Activated CD4-positive, alpha-beta T cell treated with anti-CD3 and anti-CD28 coated beads for 1 hour (primary cell): Measurements from ENCODE around the gene COCH.
"Not testable (repeated sequence)": the region's sequence is repeated elsewhere in the genome, so short reads cannot be mapped to it uniquely, and the experiment has no call there.

Experiments used
- DNase-seq: peaks from one replicate; pipeline ENCODE4 v3.0.0-alpha.2; 2020

COCH gene

DNA sequence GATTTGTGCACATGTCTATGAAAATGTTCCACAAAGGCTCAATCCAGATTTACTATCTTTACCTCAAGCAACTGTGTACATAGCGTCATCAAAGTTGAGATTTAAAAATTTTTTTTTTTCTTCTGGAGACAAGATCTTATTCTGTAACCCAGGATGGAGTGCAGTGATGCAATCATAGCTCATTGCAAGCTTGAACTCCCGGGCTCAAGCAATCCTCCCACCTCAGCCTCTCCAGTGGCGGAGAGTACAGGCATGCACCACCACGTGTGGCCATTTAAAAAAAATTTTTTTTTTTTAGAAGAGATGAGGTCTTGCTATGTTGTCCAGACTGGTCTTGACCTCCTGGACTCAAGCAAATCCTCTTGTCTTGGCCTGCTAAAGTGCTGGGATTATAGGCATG, 2.3 kb downstream of the COCH start:
- DNase-seq: no peak

DNA sequence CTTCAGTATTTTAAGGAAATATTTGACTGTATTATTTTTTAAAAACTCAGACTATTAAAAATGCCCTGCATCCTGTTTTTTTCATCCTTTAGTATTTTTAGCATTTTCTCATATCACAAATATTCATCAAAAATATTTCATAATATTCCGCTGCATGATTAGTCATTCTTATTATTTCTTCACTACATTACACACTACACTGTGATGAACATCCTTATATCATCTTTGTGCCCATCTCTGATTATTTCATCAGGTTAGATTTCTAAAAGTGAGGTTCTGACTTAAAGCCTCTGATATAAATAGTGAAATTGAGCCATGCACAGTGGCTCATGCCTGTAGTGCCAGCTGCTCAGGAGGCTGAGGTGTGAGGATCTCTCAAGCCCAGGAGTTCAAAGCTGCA, 8.1 kb downstream of the COCH start:
- no peak for DNase-seq

DNA sequence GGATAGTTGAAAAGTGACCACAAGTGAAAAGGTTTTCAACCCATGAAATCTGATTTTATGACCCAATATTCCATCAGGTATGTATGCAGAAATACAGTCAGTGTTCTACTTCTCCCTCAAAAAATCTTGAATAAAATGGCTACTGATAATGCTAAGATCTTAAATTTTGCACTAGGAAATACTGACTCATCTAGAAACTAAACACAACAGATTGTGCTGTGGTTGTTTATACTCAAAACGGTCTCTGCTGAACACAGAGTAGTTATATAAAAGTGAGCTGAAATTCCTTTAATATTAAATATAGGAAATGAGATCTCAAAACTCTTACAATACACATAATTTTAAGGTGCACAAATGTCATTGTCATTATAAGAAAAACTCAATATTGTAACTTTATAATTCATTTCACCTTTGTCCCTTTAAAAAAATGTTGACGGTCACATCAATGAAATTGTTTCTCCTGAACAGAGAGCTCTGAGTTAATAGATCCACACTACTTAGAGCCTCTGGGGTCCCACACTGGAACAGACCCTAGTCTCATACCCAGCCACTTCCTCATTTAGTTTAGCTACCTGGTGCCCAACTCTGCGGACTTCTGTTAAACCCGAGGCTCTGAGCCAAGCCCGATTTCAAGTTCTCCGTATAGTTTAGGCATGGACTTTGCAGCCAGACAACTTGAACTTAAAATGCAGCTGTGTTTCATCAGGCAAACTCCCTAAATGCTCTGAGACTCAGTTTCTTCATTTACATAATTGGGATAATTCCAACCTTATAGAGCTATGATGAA, 9.3 kb downstream of the COCH start:
- no peak for DNase-seq

DNA sequence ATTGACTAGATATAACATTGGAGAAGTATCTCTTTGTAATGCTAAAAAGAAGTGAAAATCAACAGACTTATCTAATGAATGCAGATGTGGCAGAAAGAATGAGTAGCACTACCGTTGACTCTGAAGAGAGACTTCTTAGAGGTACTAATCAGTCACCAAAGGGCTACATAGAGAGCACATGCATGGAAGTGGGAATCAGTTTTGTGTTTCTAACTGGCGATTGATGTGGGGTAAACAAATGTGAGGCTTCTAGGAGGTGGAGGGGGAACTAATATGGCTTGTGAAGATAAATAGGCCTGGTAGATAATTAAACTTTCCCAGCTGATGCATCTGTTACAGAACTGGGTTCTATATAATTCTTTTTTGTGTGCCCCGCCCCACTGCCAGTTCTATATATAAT, 10.5 kb downstream of the COCH start:
- DNase-seq: no peak

DNA sequence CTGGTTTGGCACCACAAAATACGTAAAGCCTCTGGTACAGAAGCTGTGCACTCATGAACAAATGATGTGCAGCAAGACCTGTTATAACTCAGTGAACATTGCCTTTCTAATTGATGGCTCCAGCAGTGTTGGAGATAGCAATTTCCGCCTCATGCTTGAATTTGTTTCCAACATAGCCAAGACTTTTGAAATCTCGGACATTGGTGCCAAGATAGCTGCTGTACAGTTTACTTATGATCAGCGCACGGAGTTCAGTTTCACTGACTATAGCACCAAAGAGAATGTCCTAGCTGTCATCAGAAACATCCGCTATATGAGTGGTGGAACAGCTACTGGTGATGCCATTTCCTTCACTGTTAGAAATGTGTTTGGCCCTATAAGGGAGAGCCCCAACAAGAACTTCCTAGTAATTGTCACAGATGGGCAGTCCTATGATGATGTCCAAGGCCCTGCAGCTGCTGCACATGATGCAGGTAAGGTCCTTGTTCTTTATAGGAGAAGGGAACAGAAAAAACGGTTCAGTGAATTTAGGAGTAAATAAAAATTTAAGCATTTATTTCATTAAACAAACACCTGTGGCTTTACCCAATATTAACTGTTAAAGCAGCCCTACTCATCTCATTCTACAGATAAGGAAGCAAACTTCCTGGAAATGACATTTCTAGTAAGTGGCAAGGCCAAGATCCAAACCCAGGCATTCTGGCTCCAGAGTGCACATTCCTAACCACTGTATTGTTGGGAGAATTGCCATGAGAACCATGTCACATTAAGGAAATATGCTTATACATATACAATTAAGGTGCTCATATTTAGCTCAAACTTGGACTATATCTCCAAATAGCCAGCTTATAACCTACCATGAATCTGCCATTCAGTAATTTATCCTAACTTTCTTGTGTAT, 11.7 kb downstream of the COCH start:
- no peak for DNase-seq

DNA sequence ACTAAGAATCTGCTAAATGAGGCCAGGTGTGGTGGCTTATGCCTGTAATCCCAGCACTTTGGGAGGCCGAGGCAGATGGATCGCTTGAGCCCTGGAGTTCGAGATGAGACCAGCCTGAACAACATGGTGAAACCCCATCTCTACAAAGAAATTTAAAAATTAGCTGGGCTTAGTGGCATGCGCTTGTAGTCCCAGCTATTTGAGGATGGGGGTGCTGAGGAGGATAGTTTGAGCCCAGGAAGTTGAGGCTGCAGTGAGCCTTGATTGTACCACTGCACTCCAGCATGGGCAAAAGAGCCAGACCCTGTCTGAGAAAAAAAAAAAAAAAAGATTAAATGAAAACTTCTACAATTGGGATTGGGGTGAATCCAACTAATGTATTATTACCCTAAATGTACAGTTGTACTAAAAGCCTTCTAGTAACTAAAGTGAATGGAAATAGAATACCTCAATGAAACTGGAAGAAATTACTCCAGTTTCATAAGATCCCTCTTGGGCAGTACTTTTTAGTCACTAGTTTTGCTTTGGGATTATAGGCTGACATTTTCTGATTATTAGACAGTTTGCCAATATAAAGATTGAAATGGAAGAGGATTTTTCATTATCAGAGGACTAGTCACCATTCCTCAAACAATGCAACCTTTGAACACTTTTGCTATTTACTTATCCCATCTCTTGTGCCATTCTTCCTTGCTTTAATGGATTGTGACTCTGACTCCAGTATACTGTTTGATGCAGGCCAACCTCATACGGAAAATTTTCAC, 14.3 kb downstream of the COCH start:
- no peak for DNase-seq

DNA sequence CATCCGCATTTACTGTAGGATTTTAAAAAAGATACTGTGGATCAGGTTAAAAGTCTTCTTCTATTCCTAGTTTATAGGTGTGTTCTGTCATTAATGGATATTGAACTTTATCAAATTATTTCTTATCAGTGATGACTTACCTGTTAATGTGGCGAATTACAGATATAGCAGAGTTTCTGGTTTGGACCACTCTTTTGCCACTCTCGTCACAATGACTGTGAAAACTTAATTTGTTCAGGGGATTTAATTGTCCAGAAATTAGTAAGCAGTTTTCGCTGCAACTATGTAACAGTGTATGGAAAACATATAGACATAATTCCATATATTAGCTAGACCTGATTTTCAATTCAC, 14.9 kb downstream of the COCH start:
- no peak for DNase-seq

DNA sequence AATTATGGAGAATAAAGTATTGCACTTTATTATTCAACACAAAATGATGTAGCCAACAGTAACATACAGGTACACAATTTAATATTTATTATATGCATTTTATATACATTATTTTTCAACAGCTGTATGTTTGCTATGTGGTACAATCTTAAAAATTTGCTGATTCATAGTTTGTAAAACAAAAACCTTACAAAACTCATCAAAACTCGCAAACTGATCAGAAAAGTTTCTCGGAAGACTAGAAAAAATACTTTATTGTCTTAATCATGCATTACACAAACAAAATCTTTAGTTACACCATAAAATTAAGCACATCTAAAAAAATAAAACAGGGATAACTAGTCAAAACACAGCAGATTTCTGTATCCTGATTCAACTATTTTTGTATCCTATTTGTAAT, 19.5 kb downstream of the COCH start:
- no peak for DNase-seq

DNA sequence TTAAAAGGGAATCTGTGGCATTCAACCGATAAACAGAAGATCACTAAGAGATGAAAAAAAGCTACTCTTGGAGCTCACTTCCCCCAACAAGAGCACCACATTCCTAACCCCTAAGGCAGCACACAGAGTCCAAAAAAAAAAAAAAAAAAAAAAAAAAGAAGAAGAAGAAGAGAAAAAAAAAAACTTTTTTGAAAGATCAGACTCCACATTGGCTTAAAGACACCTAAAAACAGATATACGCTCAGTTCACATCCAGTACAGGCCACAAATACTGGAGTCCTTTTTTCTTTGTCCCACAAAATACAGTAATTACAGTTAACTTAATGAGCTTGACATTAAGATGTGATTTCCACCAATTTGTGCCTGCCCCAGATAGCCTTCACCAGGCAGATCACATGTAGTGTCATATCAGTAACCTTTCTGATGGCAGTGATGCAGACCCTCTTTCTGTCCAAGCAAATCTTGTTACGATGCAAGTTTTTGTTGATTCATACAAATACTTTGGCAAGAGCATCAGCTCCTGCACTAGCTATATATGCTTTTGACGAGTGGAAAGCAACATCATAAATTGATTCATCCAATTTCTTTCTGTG, 20.7 kb downstream of the COCH start:
- no peak for DNase-seq

DNA sequence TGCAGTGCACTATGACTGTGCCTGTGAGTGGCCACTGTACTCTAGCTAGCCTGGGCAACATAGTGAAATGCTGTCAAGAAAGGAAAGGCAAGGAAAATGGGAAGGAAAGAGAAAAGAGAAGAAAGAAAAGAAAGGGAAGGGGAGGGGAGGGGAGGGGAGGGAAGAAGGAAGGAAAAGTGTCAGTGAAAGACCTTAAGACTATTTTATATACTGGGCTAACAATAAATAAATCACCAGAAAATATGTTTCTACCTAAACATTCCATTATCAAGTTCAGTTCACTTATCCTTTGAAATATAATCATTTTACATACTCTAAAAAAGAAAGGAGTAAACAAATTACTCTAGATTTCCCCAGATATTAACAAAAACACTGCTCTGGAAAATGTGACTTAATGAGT, 22.1 kb downstream of the COCH start:
- DNase-seq: no peak

DNA sequence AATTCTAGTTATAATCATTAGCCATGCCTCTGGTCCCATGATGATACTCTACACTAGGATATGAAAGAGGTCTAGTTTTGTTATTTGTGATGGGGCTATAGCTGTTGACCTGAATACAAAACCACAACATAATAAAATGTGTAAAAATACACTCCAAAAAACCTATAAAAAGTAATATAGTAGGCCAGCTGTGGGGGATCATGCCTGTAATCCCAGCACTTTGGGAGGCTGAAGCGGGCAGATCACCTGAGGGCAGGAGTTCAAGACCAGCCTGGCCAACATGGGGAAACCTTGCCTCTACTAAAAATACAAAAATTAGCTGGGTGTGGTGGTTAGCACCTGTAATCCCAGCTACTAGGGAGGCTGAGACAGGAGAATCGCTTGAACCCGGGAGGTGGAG, 22.8 kb downstream of the COCH start:
- DNase-seq: not testable (repeated sequence)

DNA sequence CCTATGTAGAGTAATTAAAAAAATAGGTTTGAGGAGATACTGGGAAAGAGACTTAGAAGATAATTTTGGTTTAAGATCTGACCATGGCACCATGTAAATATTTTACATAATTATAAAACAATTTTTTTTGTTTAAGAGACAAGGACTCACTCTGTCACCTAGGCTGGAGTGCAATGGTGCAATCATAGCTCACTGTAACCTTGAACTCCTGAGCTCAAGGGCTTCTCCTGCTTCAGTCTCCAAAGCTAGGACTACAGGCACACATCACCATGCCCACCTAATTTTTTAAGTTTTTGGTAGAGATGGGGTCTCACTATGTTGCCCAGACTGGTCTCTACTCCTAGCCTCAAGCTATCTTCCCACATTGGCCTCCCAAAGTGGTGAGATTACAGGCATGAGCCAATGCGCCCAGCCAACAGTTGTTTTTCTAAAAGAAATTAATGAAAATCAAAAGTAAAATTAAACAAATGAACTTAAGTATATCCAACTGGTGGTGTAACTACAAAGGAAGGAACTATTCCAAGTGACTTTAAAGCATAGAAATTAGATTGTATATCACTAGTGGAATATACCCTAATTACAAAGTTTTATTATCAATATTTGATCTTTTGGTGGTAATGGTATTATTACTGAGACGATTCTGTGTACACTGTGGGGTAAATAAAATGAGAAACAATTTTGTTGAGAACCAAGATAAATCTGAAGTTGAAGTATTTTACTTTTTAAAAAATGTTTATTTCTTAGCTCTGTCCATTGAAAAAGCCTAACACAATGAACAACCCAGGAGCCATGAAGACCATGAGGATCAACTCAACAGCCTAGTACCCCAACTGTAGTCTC, 29.1 kb downstream of the COCH start:
- DNase-seq: no peak

DNA sequence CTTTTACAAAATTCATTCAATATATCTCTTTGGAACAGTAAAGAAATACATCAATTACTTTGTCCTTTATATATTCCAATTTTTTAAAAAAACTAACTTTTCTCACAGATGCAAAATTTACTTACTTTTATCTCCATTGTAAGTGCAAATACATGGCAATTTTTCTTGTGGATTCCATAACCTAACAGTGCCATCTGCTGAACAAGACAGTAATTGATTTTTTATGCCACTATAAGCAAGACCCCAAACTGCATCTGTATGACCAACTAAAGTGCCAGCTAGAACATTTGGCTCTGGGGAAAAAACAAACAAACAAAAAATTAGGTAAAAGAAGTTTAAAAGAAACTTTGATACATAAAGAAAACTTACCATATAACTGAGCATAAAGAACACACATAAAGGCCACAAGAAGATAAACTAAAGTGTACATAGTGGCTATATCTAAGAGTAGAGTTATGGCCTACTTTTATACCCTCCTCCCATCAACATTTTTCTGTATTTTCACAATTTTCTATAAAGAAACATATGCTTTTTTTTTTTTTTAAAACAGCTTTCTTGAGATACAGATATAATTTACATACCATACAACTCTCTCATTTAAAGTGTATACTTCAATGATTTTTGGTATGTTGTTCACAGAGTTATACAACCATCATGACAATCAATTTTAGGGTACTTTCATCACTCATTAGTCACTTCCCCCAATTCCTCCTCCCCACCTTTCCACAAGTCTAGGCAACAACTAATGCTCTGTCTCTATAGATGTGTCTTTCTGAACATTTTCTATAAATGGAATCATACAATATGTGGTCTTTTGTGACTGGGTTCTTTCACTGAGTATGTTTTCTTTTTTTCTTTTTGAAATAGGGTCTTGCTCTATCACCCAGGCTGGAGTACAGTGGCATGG, 32.6 kb downstream of the COCH start:
- DNase-seq: no peak

DNA sequence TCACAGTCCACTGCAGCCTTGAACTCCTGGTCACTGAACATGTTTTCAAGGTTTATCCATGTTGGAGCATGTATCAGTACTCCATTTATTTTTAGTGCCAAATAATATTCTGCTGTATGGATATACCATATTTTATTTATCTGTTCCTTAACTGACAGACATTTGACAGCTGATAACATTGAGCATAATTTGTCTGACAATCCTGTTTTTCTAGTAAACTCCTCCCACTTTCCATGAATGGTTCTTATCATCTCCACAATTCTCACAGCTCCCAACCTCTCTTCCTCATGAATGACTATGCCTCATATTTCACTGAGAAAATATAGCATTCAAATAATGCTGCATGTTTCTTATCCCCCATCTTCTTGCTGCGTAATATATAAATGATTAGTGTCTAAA, 33.3 kb downstream of the COCH start:
- DNase-seq: no peak

DNA sequence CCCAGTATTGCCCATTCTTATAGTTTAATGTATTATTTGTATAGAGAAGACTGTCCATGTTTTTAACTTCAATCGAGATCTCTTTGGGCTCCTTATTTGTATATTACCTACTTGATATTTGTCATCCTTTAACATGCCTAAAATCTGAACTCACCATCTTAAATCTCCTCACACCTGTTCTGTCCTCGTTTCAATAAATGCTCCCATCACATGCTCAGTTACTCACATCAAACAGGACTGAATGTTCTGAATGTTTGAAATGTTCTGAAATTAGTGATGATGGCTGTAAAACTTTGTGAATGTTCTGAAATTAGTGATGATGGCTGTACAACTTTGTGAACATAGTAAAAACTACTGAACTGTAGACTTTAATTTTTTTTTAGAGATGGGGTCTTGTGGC, 34.5 kb downstream of the COCH start:
- DNase-seq: no peak

DNA sequence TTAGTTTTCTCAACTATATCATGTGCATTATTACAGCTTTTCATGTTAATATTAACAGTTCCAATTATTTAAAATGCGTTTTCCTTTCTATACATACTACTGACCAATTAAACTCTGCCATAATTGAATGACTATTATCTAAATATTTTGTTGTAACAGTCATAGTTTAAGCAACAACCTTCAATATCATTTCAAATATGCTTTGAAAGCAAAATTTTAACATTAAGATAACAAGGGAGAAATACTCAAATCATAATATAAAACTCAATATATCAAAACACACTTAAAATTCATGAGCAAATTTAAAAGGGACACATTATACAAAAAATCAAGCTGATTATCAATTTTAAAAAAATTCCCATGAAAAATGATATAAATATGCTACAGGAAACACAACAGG, 40.5 kb downstream of the COCH start:
- no peak for DNase-seq

DNA sequence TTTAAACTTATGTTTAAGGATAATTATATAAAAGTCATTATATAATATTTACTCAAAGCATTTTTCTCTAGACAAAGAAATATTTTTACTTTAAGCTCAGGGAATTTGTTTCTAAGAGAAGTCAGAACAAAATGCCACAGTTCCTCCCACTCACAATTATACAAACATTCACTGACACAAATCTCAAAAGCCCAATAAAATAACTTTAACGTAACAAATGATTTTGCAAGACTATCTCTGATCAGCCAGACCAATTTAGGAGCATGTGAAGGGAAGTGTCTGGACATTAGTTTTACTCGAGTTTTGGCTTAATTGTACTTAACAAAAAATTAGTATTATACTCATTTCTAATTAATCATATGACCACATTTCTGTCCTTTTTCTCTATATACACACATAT, 41.2 kb downstream of the COCH start:
- DNase-seq: no peak

DNA sequence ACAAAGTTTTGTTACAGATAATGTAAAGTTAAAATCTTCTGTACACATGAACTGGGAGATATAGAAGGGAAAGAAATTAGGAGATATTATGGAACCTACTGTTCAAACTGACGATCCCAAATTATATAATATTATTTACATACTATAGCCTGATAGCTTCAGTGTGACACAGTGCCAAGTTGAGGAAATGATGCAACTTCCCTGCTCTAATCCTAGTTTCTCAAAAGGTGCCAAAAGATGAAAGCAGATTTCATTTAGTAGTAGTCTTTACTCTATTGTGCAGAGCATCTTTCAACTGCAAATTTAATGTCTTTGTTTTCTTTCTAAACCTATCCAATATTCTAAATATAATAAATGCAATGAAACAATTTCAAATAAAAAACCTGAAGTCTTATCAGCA, 46.9 kb downstream of the COCH start:
- no peak for DNase-seq

DNA sequence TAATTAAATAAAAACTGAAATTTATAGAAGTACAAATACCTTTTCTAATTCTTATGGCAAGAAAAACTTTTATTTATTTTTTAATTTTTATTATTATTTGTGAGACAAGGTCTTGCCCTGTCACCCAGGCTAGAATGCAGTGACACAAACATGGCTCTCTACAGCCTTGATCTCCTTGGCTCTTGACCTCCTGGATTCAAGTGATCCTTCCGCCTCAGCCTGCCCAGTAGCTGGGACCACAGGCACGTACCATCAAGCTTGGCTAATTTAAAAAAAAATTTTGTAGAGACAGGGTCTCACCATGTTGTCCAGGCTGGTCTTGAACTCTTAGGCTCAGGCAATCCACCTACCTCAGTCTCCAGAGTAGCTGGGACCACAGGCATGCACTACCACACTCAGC, 47.4 kb downstream of the COCH start:
- no peak for DNase-seq

DNA sequence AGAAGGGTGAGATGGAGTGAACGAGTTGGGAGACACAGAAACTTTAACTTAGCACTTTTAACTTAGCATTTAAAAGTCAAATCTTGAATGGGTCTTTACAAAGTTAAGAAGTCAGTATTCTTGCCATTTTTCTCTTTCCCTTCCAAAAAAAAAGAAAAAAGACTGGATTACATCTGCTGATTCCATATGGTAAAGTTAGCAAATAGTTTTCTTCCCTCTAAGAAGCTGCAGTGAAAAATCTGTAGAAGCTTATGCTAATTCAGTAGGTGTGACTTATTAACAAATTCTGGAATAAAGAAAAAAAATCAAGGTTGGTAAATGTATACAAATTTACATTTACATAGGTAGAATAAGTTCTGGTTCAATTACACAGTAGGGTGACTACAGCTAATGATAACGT, 50.9 kb downstream of the COCH start:
- no peak for DNase-seq

DNA sequence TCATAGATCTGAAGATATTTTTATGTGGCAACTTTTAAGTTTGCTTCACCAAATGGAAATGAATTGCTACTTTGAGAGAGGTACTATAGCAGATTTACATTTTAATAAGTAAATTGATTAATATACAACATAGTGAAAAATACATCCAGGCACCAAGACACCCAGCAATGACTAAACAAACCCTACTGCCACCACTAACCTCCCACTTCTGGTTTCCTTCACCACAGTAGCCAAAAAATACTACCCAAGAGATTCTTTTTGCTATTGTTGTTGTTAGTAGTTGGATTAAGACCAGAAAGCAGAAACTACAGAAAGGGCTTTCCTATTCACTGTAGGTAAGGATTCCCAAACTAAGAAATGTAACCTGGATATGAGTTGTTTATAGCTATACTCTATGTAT, 54.1 kb downstream of the COCH start:
- no peak for DNase-seq
